Suprapubic skin (tissue), 4 donors: ENCODE measurements around the gene GRPEL1.

ENCODE experiments used
- POLR2A ChIP-seq, 2 donors: fragments of 450-650 bp; IDR thresholded peaks; one replicate each; pipeline ENCODE4 v1.6.1; 2017; ENCODE audit warnings: antibody characterized with exemption in 2 of 2, mild to moderate bottlenecking in 2 of 2, moderate library complexity in 2 of 2
- POLR2AphosphoS5 ChIP-seq, 3 donors: sonication (generic); formaldehyde crosslinking; IDR thresholded peaks; one replicate each; pipeline ENCODE4 v1.6.1; 2017; ENCODE audit warnings: antibody characterized with exemption in 3 of 3
- TF ChIP-seq, protein P1 (sequence below), 2 donors: fragments of 200-600 bp in 1 of 2; fragments of 450-650 bp in 1 of 2; sonication (generic) in 1 of 2; IDR thresholded peaks; one replicate each; pipeline ENCODE4 v1.5.1; 2016 to 2019; ENCODE audit warnings: antibody characterized with exemption in 2 of 2, mild to moderate bottlenecking in 1 of 2, moderate library complexity in 1 of 2

DNA sequence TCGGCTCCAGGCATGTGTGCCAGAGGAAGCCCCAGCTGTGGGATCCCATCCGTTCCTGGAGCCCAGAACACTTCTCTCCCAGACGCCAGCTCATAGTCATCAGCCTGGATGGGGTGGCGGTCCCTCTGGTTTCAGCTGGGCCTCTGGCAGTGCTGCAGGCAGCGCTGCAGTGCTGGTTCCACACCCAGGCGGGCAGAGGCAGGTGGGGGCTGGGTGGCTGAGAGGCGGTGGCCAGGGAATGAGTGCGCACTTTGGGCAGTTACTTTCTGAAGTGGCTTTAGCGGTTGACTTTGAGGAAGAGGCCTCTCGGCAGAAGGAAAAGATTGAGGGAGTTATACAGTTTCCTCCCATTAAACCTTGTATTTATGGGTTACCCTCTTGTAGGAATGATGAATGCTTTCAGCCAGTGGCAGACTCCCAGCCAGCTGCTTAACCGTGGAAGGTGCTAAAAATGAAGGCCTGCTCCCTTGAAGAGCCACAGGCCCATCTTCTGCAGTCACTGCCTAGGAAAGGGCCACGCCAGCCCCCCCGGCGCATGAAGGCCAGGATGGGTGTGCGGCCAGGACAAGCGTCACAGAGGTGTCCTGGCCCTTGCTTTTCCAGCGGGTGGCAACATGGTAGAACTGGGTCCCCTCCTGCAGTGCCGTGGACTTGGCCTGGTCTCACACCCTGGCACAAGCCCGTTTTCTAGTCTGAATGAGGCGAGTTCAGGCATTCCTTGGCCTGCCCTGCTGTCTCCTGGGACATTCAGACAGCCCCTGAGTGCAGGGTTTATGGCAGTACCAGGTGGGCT lies 14.7 kb downstream of the GRPEL1 start:
- TF ChIP-seq, protein P1, sequence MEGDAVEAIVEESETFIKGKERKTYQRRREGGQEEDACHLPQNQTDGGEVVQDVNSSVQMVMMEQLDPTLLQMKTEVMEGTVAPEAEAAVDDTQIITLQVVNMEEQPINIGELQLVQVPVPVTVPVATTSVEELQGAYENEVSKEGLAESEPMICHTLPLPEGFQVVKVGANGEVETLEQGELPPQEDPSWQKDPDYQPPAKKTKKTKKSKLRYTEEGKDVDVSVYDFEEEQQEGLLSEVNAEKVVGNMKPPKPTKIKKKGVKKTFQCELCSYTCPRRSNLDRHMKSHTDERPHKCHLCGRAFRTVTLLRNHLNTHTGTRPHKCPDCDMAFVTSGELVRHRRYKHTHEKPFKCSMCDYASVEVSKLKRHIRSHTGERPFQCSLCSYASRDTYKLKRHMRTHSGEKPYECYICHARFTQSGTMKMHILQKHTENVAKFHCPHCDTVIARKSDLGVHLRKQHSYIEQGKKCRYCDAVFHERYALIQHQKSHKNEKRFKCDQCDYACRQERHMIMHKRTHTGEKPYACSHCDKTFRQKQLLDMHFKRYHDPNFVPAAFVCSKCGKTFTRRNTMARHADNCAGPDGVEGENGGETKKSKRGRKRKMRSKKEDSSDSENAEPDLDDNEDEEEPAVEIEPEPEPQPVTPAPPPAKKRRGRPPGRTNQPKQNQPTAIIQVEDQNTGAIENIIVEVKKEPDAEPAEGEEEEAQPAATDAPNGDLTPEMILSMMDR (IDR thresholded peaks at IDR 0.05): no peak
- TF ChIP-seq POLR2A (IDR thresholded peaks at IDR 0.05) (no peak), POLR2AphosphoS5 (IDR thresholded peaks at IDR 0.05) (no peak)
